ENCODE measurements around the gene FHIT.

The FHIT gene

DNA sequence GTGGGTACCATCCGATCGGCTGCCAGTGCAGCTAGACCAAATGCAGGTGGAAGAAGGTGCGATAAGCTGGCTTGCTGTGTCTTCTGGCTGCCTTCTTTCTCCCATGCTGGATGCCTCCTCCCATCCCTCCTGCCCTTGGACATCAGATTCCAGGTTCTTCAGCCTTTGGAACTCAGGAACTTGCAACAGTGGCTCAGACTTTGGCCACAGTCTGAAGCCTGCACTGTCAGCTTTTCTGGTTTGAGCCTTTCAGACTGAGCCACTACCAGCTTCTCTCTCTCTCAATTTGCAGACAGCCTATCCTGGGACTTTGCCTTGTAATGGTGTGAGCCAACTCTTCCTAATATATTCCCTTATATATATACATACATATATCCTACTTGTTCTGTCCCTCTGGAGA, 485.5 kb downstream of the FHIT start:
- DNase-seq (ENCODE audit: low read depth, low spot score): no peak

- DNase-seq (ENCODE audit: low read depth, low spot score): no peak
These were observed 486.4 kb downstream of the FHIT start for GRCh38 chr3:60764870-60765269.

DNA sequence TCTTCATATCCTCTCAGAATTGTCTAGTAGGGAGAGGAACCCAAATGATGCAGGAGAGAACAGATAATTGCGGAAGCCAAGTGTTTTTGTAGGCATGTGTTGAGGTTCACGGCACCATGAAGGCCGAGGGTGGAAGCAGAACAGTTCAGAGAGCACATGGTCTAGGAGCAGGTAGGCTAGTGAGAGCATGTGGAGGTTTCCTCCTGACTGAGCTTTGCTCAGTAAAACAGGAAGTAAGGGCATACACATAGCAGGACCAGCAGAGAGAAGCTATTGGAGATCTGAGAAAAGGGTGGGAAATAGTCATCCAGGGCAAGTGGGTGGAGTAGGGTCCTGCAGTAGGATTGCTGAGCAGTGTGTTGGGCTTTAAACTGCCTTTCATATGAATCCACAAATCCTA, 491.1 kb downstream of the FHIT start:
- no peak for DNase-seq (ENCODE audit: low read depth, low spot score)

DNA sequence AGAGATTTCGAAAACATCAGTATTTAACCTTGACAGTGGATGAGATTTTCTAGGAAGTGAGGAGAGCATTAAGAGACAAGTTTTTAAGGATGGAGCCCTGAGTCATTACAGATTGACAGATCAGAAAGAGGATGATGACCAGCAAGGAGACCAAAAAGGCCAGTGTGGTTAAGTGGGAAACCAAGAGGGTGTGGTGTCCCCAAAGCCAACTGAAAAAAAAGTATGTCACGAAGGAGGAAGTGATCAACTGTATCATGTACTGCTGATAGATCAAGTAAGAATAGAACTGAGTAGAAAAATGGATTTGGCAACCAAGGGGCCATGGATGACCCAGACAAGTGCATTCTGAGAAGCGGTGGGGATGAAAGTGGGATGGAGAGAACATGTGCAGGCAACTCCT, 491.8 kb downstream of the FHIT start:
- no peak for DNase-seq (ENCODE audit: low read depth, low spot score)

DNA sequence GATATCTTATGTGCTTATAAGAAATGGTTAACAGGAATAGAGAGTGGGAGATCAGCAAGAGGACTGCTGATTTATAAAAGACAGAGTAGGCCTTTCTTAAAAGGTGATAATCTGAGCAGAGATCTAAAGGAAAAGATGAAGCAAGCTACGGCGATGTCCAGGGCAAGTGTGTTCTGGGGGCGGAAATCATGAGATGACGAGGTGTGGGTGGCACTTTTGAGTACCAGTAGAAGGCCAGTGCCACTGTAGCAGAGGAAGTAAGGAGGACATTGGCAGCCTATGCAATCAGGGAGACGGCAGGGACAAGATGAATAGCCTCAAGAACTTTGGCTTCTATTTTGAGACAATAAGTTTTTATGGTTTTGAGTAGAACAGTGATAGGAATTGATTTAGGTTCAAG, 492.4 kb downstream of the FHIT start:
- no peak for DNase-seq (ENCODE audit: low read depth, low spot score)

DNA sequence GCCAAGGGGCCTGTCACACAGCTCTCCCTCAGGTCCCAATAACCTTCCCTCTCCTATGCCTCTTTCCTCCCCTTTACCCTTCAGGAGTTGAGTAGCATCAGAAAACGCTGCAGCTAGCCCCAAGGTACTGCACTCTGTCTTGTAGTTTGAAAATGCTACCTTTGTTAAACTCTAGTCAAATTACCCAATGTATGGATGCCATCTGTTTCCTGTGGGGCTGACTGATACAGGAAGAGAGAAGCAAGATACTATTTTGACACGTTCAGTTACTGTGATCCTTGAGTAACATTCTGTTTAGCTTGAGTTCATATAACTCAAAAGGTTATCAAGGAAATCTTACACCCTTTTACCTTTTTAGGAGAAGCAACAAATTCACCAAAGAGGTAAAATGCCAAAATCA, 493.1 kb downstream of the FHIT start:
- DNase-seq (ENCODE audit: low read depth, low spot score): no peak

GRCh38 chr3:60757724-60758123, 493.5 kb downstream of the FHIT start:
- no peak for DNase-seq (ENCODE audit: low read depth, low spot score)

- no peak for DNase-seq (ENCODE audit: low read depth, low spot score)
These were observed 494.8 kb downstream of the FHIT start for GRCh38 chr3:60756241-60757030.

DNA sequence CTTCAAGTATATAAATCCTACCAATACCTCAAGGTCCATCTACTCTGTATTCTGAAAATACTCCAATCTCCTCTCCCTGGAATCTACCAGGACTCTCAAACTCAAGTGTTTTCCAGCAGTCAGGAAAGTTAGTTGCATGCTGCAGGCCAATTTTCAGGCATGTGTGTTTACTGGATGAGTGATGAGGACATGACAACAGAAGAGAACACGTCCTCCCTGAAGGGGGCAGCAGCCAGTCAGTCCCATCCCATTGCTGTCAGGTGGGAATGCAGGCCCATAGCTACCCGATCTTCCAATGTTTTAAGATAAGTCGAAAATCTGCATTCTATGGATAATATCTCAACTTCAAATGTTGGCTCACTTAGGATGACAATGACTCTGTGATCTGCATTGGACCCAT, 496.2 kb downstream of the FHIT start:
- DNase-seq (ENCODE audit: low read depth, low spot score): no peak

- DNase-seq (ENCODE audit: low read depth, low spot score): no peak
These were observed 496.6 kb downstream of the FHIT start for GRCh38 chr3:60754617-60755016.

DNA sequence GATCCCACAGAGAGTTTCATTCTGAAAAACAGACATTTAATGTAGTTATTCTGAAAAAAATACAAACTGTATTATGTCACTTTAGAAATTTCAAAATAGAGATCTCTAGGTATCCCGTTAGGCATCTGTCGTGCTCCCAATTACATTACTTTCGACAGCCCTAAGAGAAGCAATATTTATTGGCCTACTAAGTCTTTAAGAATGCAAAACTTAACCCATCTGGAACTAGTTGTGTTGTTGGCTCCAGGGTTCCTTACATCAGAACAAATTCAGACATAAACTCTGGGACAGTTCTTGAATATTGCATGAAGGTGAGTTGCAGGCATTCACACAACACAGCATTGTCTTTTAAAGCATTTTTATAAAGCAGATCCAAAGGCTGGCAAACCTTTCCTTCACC, 498.4 kb downstream of the FHIT start:
- DNase-seq (ENCODE audit: low read depth, low spot score): no peak

GRCh38 chr3:60746695-60747416, 504.4 kb downstream of the FHIT start:
- DNase-seq (ENCODE audit: low read depth, low spot score): no peak

DNA sequence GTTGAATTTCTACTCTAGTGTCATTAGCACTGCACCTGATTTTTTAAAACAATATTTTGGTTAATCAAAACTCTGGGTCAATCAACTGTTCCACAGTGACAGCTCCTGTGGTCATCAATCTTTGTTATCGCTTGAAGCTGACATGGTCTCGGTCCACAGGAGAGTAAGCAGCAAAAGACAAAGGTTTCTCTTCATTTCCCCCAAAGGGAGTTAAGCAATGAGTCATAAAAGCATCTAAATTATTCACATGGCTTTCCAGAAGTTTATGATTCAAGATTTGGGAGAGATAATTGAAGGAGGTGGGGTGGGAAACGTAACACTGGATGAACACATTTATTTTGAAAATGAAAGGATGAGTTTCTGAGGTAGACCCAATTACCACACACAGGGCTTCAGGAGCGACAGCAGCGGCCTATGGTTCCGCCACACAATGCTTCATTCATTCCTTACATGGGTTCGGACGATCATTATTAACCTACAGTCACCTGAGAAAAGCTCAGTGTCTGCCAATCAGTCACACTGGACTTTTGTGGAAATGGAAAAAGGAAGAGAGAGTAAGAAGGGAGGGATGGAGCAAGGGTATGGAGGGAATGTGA, 505.1 kb downstream of the FHIT start:
- DNase-seq (ENCODE audit: low read depth, low spot score): no peak

GRCh38 chr3:60743631-60744164, 507.6 kb downstream of the FHIT start:
- no peak for DNase-seq (ENCODE audit: low read depth, low spot score)

DNA sequence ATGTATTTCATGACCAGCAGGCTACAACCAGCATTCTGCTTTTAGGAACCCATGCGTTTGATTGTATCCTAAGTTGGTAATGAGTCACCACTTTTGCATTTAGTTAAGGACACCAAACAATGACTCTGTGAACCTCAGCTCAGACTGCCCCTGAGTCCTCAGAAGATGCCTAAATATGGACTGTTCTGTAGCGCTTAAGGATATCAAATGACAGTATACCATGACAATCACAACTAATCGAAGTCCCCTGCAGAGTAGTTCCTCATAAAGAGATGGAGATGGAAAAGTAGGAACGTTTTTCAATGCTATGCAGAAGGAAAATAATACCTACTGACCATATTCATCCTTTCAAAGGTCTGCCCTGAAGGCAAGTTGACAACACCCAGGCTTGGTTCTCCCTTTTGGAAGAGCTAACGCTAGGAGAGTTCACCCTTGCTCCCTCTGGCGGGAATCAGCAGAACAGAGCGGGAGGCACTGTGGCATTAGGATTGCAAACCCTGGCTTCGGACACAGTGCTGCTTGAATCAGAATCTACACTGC, 508.6 kb downstream of the FHIT start:
- DNase-seq (ENCODE audit: low read depth, low spot score): no peak

DNA sequence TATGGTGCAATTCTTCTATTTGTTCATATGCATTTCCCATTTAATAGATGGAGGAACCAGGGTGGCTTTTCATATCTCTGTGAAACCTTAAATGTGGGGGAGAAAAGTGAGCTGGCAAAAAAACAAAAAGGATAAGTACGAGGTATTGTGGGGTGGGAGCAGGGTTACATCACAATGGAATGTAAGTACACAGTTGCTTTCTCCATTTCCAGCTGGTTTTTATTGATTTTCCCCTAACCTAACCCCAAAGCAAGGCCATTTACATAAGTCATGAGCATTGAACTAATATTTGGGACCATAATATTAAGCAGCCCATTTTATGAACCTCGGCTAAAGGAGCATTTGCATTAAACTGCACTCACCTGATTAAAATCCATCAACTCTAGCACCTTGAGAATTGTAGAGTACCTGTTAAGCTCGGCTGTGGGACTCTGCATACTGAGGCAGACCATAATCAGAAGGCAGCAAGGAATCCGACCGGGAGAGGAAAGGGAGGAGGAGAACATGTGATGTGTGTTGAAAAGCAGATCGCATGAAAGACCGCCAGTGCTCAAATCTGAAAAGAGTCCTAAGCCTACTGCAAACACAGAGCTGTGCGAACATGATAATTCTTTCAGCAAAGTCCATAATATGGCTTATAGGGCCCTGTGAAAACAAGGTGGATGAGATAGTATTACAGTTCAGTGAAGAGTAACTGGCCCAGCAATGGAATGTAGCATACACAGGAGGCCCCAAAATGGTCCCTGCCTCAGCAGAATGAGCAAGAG, 513.4 kb downstream of the FHIT start:
- DNase-seq (ENCODE audit: low read depth, low spot score): no peak

- DNase-seq (ENCODE audit: low read depth, low spot score): no peak
These were observed 520.9 kb downstream of the FHIT start for GRCh38 chr3:60730371-60730770.

GRCh38 chr3:60729056-60729455, 522.2 kb downstream of the FHIT start:
- DNase-seq (ENCODE audit: low read depth, low spot score): no peak

DNA sequence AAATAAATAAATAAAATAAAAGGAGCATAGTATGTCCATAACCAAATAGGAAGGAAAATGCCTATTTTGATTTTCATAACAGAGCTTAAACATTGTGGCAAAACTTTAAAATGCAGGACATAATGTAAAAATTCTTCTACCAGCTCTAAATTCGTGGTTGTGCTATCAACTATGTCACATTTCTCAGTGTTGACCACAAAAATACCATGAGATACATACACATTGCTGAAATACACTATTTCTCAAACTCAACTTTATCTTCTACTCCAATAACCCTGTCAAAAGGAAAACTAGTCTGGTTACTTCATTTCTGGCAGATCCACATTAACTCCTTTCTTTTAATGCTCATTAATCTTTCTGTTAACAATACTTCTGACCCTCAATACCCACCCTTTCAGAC, 523.2 kb downstream of the FHIT start:
- no peak for DNase-seq (ENCODE audit: low read depth, low spot score)

GRCh38 chr3:60720736-60721135, 530.5 kb downstream of the FHIT start:
- DNase-seq (ENCODE audit: low read depth, low spot score): no peak

DNA sequence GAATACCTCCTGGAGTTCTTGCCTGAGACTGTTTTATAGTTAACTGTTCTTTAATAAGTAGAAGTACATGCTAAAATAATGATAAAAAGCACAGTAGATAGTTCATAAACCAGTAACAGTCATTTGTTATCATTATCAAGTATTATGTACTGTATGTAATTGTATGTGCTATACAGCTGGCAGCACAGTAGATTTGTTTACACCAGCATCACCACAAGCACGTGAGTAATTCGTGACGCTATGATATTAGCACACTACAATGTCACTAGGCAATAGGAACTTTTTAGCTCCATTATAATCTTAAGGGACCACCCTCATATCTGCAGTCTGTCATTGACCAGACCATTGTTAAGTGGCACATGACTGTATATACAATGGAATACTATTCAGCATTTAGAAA, 534.7 kb downstream of the FHIT start:
- DNase-seq (ENCODE audit: low read depth, low spot score): no peak

All from activated CD4-positive, CD25-positive, alpha-beta regulatory T cell treated with anti-CD3 and anti-CD28 coated beads, Interleukin-2, amount 50 U/mL, for 16 hours (primary cell).